Ascending aorta (tissue), 2 donors: ENCODE results near the gene BTN2A1. TPM values are rescaled to one million over a fixed set of nuclear protein-coding genes. Genes with fewer than 3 reads are reported as not detected.
"Not testable (repeated sequence)": the region's sequence is repeated elsewhere in the genome, so short reads cannot be mapped to it uniquely, and the experiment has no call there.

Experiments used
- DNase-seq, 2 donors: peaks; one replicate each; pipeline ENCODE4 v3.0.0-alpha.2; 2019; ENCODE audit warnings: low spot score in 2 of 2
- H3K27ac ChIP-seq, 2 donors: fragments of 200-600 bp; sonication (generic); one replicate each; pipeline ENCODE4 v1.5.1; 2016 to 2017; ENCODE audit warnings: mild to moderate bottlenecking in 1 of 2
- H3K27me3 ChIP-seq: fragments of 200-600 bp; sonication (generic); one replicate; pipeline ENCODE4 v1.5.1; 2017
- H3K36me3 ChIP-seq, 2 donors: fragments of 200-600 bp; sonication (generic); one replicate each; pipeline ENCODE4 v1.5.1; 2016
- H3K4me1 ChIP-seq, 2 donors: fragments of 200-600 bp; sonication (generic); one replicate each; pipeline ENCODE4 v1.5.1; 2016 to 2017; ENCODE audit warnings: mild to moderate bottlenecking in 1 of 2
- H3K4me3 ChIP-seq, 2 donors: fragments of 200-600 bp; sonication (generic); one replicate each; pipeline ENCODE4 v1.5.1; 2016 to 2017; ENCODE audit warnings: mild to moderate bottlenecking in 1 of 2
- H3K9me3 ChIP-seq, 2 donors: fragments of 200-600 bp; sonication (generic); one replicate each; pipeline ENCODE4 v1.5.1; 2016
- intact Hi-C: fragments of 100-400 bp; cut with DNase I; formaldehyde crosslinking; loops from one replicate; pipeline ENCODE4 v1.15.1; 2023
- total RNA-seq: library from RNA; depleted of rRNA; stranded (reverse); fragments of >200 nt; gene quantifications from one replicate; pipeline ENCODE4 v1.1.0, GENCODE V29; 2016
- TF ChIP-seq, protein P1 (sequence below), 3 experiments: fragments of 200-600 bp in 2 of 3; fragments of 450-650 bp in 1 of 3; sonication (generic) in 2 of 3; IDR thresholded peaks; one replicate each; pipeline ENCODE4 v1.5.1; 2016 to 2019; ENCODE audit warnings: antibody characterized with exemption in 3 of 3, mild to moderate bottlenecking in 1 of 3, moderate library complexity in 1 of 3

Gene BTN2A1
- total RNA-seq, 1 donor from 2014 or later = 8.3 TPM

DNA sequence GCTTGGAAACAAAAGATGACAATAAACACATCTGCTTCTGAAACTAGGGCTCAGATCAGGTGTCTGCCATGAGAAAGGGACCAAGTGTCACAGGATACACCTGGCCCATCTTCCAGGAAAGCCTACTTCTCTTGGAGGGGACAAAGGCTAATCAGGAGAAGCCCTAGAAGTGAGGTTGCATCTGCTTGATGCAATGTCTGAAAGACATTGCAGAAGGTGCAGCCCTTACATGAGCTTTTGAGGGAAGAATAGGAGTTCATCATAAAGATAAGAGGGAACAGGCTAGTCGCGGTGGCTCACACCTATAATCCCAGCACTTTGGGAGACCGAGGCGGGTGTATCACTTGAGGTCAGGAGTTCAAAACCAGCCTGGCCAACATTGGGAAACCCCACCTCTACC lies 39.9 kb downstream of the BTN2A1 start:
- no peaks in the 10 kb centered on the region for H3K9me3 ChIP-seq
- no peak overlapping the region for H3K27ac ChIP-seq
- H3K4me3 ChIP-seq = no peak overlapping the region
- H3K4me1 ChIP-seq = no peaks in the 10 kb centered on the region
- no peak for DNase-seq
- intact Hi-C loops = no loop called here
- TF ChIP-seq, protein P1, sequence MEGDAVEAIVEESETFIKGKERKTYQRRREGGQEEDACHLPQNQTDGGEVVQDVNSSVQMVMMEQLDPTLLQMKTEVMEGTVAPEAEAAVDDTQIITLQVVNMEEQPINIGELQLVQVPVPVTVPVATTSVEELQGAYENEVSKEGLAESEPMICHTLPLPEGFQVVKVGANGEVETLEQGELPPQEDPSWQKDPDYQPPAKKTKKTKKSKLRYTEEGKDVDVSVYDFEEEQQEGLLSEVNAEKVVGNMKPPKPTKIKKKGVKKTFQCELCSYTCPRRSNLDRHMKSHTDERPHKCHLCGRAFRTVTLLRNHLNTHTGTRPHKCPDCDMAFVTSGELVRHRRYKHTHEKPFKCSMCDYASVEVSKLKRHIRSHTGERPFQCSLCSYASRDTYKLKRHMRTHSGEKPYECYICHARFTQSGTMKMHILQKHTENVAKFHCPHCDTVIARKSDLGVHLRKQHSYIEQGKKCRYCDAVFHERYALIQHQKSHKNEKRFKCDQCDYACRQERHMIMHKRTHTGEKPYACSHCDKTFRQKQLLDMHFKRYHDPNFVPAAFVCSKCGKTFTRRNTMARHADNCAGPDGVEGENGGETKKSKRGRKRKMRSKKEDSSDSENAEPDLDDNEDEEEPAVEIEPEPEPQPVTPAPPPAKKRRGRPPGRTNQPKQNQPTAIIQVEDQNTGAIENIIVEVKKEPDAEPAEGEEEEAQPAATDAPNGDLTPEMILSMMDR (IDR thresholded peaks at IDR 0.05) = no peak
- no peaks in the 10 kb centered on the region for H3K27me3 ChIP-seq
- H3K36me3 ChIP-seq = no peaks in the 10 kb centered on the region

DNA sequence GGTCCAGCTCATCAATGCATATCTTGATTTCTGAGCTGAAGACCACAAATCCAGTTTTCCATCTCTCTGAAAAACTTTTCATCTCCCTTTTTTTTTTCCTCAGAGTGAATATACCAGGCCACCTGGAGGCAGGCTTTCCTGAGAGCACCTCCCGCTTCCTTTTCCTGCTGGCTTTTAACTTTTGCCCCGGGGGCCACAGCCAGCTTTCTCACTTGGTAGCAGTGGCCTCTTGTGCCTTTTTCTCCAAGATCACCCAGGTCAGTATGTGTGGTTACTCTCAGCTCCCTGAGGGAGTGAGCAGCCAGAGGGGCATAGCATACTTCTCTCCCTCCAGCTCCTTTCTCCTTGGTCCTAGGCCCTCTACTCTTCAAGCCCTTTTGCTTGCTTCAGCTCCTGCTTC lies 42.3 kb downstream of the BTN2A1 start, which contains the start of gene BTN1A1:
Gene BTN1A1, plus strand, starts transcription at position 202 of the 400 bp plus-strand sequence. CDS start 984 bp downstream, outside the sequence.
- H3K27ac ChIP-seq = no peak within 1 kb of the TSS
- H3K9me3 ChIP-seq = no peaks in the 10 kb centered on the region
- no peak within 1 kb of the TSS for H3K4me3 ChIP-seq
- H3K4me1 ChIP-seq = no peaks in the 10 kb centered on the region
- intact Hi-C loops = no loop called here
- DNase-seq = no peak
- no peaks in the 10 kb centered on the region for H3K27me3 ChIP-seq
- TF ChIP-seq, protein P1 (IDR thresholded peaks at IDR 0.05) = no peak
- no peaks in the 10 kb centered on the region for H3K36me3 ChIP-seq

DNA sequence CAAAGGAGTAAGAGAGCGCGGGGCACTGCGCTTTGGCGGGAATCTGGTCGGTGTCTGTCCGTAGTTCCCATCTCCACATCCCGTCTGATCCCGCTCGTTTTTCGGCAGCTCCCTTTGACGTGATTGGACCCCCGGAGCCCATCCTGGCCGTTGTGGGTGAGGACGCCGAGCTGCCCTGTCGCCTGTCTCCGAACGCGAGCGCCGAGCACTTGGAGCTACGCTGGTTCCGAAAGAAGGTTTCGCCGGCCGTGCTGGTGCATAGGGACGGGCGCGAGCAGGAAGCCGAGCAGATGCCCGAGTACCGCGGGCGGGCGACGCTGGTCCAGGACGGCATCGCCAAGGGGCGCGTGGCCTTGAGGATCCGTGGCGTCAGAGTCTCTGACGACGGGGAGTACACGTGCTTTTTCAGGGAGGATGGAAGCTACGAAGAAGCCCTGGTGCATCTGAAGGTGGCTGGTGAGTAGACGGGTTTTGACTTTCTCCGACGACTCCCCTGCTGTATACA lies 43.8 kb downstream of the BTN2A1 start:
- no peaks in the 10 kb centered on the region for H3K36me3 ChIP-seq
- TF ChIP-seq, protein P1 (IDR thresholded peaks at IDR 0.05) = no peak
- H3K4me1 ChIP-seq = no peaks in the 10 kb centered on the region
- intact Hi-C loops = no loop called here
- H3K9me3 ChIP-seq = no peaks in the 10 kb centered on the region
- peak overlapping the region; percentile 45 to 51 for H3K4me3 ChIP-seq
- no peak overlapping the region for H3K27ac ChIP-seq
- no peak for DNase-seq
- H3K27me3 ChIP-seq = no peaks in the 10 kb centered on the region

DNA sequence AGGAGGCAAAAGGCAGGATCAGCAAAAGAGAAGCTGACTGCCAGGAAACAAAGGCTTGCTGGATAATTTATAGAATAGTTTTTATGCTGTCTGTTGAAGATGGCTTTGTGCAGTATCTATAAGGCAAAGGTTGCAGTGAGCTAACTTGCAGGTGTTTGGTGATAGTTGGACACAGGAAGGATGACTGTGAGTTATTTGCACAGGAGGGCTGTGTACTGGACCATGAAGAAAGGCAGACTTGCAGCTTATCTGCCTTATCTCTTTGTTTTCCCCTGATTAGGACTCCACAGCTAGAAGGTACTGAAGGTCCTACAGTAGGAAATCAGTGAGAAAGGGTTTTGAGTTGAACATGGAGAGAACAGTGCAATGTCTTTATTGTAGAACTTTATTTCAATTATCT lies 44.4 kb downstream of the BTN2A1 start:
- intact Hi-C loops = no loop called here
- H3K27ac ChIP-seq = no peak overlapping the region

DNA sequence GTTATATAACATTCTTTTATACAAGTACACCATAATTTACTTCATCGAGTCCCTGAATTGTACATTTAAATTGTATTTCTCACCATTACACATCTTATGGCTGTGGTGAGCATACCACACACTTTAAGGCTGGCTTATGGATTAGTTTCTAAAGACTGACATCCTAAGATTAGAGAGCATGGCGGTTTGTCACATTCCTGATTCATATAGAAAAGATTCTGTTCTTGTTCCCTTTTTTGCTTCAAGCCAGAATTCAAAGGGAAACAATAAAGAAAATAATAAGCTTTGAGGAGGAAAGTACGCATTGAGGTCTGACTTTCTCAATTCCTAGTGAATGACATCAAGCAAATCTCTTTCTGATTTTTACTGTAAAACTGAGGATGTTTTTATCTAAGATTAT lies 44.9 kb downstream of the BTN2A1 start:
- Histone ChIP-seq H3K27me3 (no peaks in the 10 kb centered on the region), H3K27ac (no peak overlapping the region), H3K9me3 (no peaks in the 10 kb centered on the region), H3K4me1 (no peaks in the 10 kb centered on the region), H3K36me3 (no peaks in the 10 kb centered on the region), H3K4me3 (no peak overlapping the region)
- intact Hi-C loops = no loop called here
- TF ChIP-seq, protein P1 (IDR thresholded peaks at IDR 0.05) = no peak
- DNase-seq = no peak

More for the DNA sequence above, 44.4 kb downstream of the BTN2A1 start:
- DNase-seq = no peak
- Histone ChIP-seq H3K4me1 (no peaks in the 10 kb centered on the region), H3K36me3 (no peaks in the 10 kb centered on the region), H3K4me3 (peak overlapping the region; percentile 45 to 51), H3K9me3 (no peaks in the 10 kb centered on the region), H3K27me3 (no peaks in the 10 kb centered on the region)
- TF ChIP-seq, protein P1 (IDR thresholded peaks at IDR 0.05) = no peak

DNA sequence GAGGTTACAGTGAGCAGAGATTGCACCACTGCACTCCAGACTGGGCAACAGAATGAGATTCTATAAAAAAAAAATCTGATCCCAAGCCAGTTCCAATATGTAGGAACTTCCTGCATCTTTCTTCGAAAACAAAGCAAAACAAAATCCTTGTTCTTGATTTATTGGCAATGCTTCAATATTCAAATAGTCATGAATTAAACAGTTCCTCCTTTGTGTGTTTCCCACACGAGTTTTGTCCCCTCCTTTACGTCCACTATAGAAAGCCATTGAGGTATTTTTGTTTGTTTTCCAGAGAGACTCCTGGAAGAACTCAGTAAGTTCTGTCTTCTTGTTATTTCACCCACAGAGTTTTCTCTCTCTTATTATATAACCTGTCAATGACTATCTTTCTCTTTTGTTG lies 49.9 kb downstream of the BTN2A1 start:
- no peak for DNase-seq
- intact Hi-C loops = no loop called here
- H3K27me3 ChIP-seq = no peaks in the 10 kb centered on the region
- H3K4me3 ChIP-seq = no peak overlapping the region
- no peaks in the 10 kb centered on the region for H3K4me1 ChIP-seq
- H3K36me3 ChIP-seq = no peaks in the 10 kb centered on the region
- TF ChIP-seq, protein P1 (IDR thresholded peaks at IDR 0.05) = no peak
- H3K9me3 ChIP-seq = no peaks in the 10 kb centered on the region
- H3K27ac ChIP-seq = no peak overlapping the region

DNA sequence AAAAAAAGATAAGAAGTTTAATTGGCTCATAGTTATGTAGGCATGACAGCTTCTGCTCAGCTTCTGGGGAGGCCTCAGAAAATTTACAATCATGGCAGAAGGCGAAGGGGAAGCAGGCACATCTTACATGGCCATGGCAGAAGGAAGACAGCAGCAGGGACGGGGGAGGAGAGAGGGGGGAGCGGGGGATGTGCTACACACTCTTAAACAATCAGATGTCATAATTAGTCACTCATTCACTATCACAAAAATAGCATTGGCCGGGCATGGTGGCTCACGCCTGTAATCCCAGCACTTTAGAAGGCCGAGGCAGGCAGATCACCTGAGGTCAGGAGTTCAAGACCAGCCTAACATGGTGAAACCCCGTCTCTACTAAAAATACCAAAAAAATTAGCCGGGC lies 53.3 kb downstream of the BTN2A1 start:
- H3K36me3 ChIP-seq, intact Hi-C loops, H3K4me3 ChIP-seq, H3K9me3 ChIP-seq, H3K4me1 ChIP-seq, DNase-seq, H3K27ac ChIP-seq, H3K27me3 ChIP-seq: not testable (repeated sequence)
